ENCODE measurements around the gene JUN. TPM values are rescaled to one million over a fixed set of nuclear protein-coding genes. Genes with fewer than 3 reads are reported as not detected.

JUN gene
- total RNA-seq, 2 donors from 2014 or later, result 74.3 to 199 TPM

- Histone ChIP-seq H3K9me3 (no peaks in the 10 kb centered on the region), H3K4me1 (peaks cover 0 to 3% of the 10 kb centered on the region in 2 donors), H3K27me3 (no peaks in the 10 kb centered on the region), H3K27ac (no peak overlapping the region), H3K36me3 (no peaks in the 10 kb centered on the region), H3K4me3 (no peak overlapping the region)
- no peak for TF ChIP-seq CTCF (IDR thresholded peaks at IDR 0.05)
- DNase-seq (ENCODE audit: low spot score), result no peak
Observed at GRCh38 chr1:58741678-58742553, 41.9 kb downstream of the JUN start.

GRCh38 chr1:58739856-58740466, 43.9 kb downstream of the JUN start:
- no peaks in the 10 kb centered on the region for H3K36me3 ChIP-seq
- H3K27ac ChIP-seq, result no peak overlapping the region
- DNase-seq (ENCODE audit: low spot score), result no peak
- H3K27me3 ChIP-seq, result no peaks in the 10 kb centered on the region
- no peaks in the 10 kb centered on the region for H3K9me3 ChIP-seq
- no peak overlapping the region for H3K4me3 ChIP-seq
- H3K4me1 ChIP-seq, result peaks cover 0 to 3% of the 10 kb centered on the region in 2 donors
- peak; percentile 78 to 86 for TF ChIP-seq CTCF (IDR thresholded peaks at IDR 0.05)

GRCh38 chr1:58738876-58739275, 45.0 kb downstream of the JUN start:
- H3K9me3 ChIP-seq, result no peaks in the 10 kb centered on the region
- peaks cover 0 to 3% of the 10 kb centered on the region in 2 donors for H3K4me1 ChIP-seq
- H3K27ac ChIP-seq, result no peak overlapping the region
- H3K4me3 ChIP-seq, result no peak overlapping the region
- DNase-seq (ENCODE audit: low spot score), result no peak
- no peaks in the 10 kb centered on the region for H3K36me3 ChIP-seq
- H3K27me3 ChIP-seq, result no peaks in the 10 kb centered on the region
- TF ChIP-seq CTCF (IDR thresholded peaks at IDR 0.05), result no peak

- no peaks in the 10 kb centered on the region for H3K9me3 ChIP-seq
- no peak overlapping the region for H3K27ac ChIP-seq
- H3K4me3 ChIP-seq, result no peak overlapping the region
- H3K4me1 ChIP-seq, result peaks cover 0 to 3% of the 10 kb centered on the region in 2 donors
- DNase-seq (ENCODE audit: low spot score), result no peak
- no peaks in the 10 kb centered on the region for H3K27me3 ChIP-seq
- H3K36me3 ChIP-seq, result no peaks in the 10 kb centered on the region
- no peak for TF ChIP-seq CTCF (IDR thresholded peaks at IDR 0.05)
Observed at GRCh38 chr1:58735586-58735985, 48.3 kb downstream of the JUN start.

GRCh38 chr1:58734630-58735029, 49.2 kb downstream of the JUN start:
- DNase-seq (ENCODE audit: low spot score), result no peak
- no peaks in the 10 kb centered on the region for H3K4me1 ChIP-seq
- no peak for TF ChIP-seq CTCF (IDR thresholded peaks at IDR 0.05)
- H3K27me3 ChIP-seq, result no peaks in the 10 kb centered on the region
- H3K4me3 ChIP-seq, result no peak overlapping the region
- no peaks in the 10 kb centered on the region for H3K9me3 ChIP-seq
- no peak overlapping the region for H3K27ac ChIP-seq
- no peaks in the 10 kb centered on the region for H3K36me3 ChIP-seq

Measured in right atrium auricular region (tissue), 2 donors.